HepG2 (cell line): Measurements from ENCODE around the gene PKD2L1. TPM values are rescaled to one million over a fixed set of nuclear protein-coding genes. Genes with fewer than 3 reads are reported as not detected.
"Not testable (repeated sequence)": the region's sequence is repeated elsewhere in the genome, so short reads cannot be mapped to it uniquely, and the experiment has no call there.

Experiments
- ATAC-seq: fragments of 200-7000 bp; cut with Tn5 transposase; 3 replicates; pipeline ENCODE4 v1.9.1; 2020; ENCODE audit warnings: mild to moderate bottlenecking, moderate library complexity
- BruUV-seq: library from RNA; stranded (reverse); fragments of 400-500 nt; replicated peaks from 2 replicates; lab custom pipeline; 2021; lab: Mats Ljungman, UMichigan
- CTCF ChIA-PET: fragments of 300-600 bp; formaldehyde crosslinking; extraction: SDS; loops from one replicate; lab custom pipeline; 2021; ENCODE audit warnings: low total read pairs, inconsistent platforms, low intra/inter-chr PET ratio; lab: Yijun Ruan, JAX
- POLR2A ChIA-PET: fragments of 350-600 bp; sonication (Branson Sonifier 250); formaldehyde crosslinking; loops from one replicate; lab custom pipeline; 2020; ENCODE audit warnings: antibody characterized with exemption, inconsistent platforms; lab: Yijun Ruan, JAX
- DNase-seq: peaks from one replicate; pipeline ENCODE4 v3.0.0-alpha.2; 2015; ENCODE audit warnings: low spot score
- FAIRE-seq: peaks from 3 replicates; lab custom pipeline; 2011; peaks lifted over from hg19 to GRCh38; lab: Jason Lieb, UNC
- H2AFZ ChIP-seq: one replicate; pipeline ENCODE4 v1.6.1; 2011; ENCODE audit warnings: low read length, inconsistent platforms
- H3K27ac ChIP-seq: fragments of 300-600 bp; 3 replicates; pipeline ENCODE4 v1.8.0; 2011; ENCODE audit warnings: mixed run types, mild to moderate bottlenecking, mixed read lengths, low read length, inconsistent platforms; ENCODE audit not compliant: insufficient read depth; ENCODE audit errors: extremely low read length
- H3K27me3 ChIP-seq, 2 experiments: fragments of 200-600 bp in 1 of 2; 2 replicates in 1 of 2; 3 replicates in 1 of 2; pipeline versions ENCODE4 v1.6.0 to v1.8.0; 2011; ENCODE audit warnings: low read length in 2 of 2, mild to moderate bottlenecking in 2 of 2, moderate library complexity in 2 of 2, inconsistent platforms in 1 of 2; ENCODE audit not compliant: insufficient read depth in 2 of 2, control insufficient read depth in 1 of 2
- H3K36me3 ChIP-seq, 2 experiments: fragments of 200-600 bp in 1 of 2; replicated peaks in 1 of 2; 2 replicates in 1 of 2; 3 replicates in 1 of 2; pipeline versions ENCODE4 v1.5.1 to v1.8.0; 2011; ENCODE audit warnings: low read length in 2 of 2, inconsistent platforms in 1 of 2; ENCODE audit not compliant: insufficient read depth in 2 of 2, control insufficient read depth in 1 of 2
- H3K4me1 ChIP-seq: 2 replicates; pipeline ENCODE4 v1.5.1; 2012; ENCODE audit warnings: low read length, inconsistent platforms; ENCODE audit not compliant: insufficient read depth
- H3K4me2 ChIP-seq: 2 replicates; pipeline ENCODE4 v1.6.0; 2011; ENCODE audit warnings: low read depth, low read length, inconsistent platforms
- H3K4me3 ChIP-seq, 3 experiments: fragments of 200-600 bp in 1 of 3; sonication (generic), shearing (Covaris generic) in 1 of 3; replicated peaks in 1 of 3; 2 replicates each; pipeline ENCODE4 v1.5.1; 2011 to 2016; ENCODE audit warnings: low read length in 3 of 3, inconsistent platforms in 2 of 3, low read depth in 2 of 3, mild to moderate bottlenecking in 2 of 3, control low read depth in 1 of 3, mixed read lengths in 1 of 3; ENCODE audit not compliant: insufficient read depth in 1 of 3
- H3K79me2 ChIP-seq: one replicate; pipeline ENCODE4 v1.6.1; 2011; ENCODE audit warnings: low read length, inconsistent platforms; ENCODE audit not compliant: insufficient read depth
- H3K9ac ChIP-seq: 2 replicates; pipeline ENCODE4 v1.6.0; 2011; ENCODE audit warnings: mild to moderate bottlenecking, low read depth, low read length, inconsistent platforms; ENCODE audit not compliant: insufficient read depth
- H3K9me3 ChIP-seq: 2 replicates; pipeline ENCODE4 v1.5.1; 2012; ENCODE audit warnings: mild to moderate bottlenecking, low read length
- H4K20me1 ChIP-seq: 2 replicates; pipeline ENCODE4 v1.6.0; 2011; ENCODE audit warnings: inconsistent platforms, mild to moderate bottlenecking, low read length, moderate library complexity; ENCODE audit not compliant: insufficient read depth
- SIX4 ChIP-seq: sonication (generic); formaldehyde crosslinking; IDR thresholded peaks from 2 replicates; pipeline ENCODE4 v1.4.0; 2020; ENCODE audit warnings: missing genetic modification reagents
- ZBTB7B ChIP-seq: sonication (generic); formaldehyde crosslinking; IDR thresholded peaks from 2 replicates; pipeline ENCODE4 v1.4.0; 2020; ENCODE audit warnings: missing genetic modification reagents
- ZNF276 ChIP-seq: sonication (generic); formaldehyde crosslinking; IDR thresholded peaks from 2 replicates; pipeline ENCODE4 v1.4.0; 2020; ENCODE audit warnings: mild to moderate bottlenecking, low read depth, missing genetic modification reagents
- WGBS: methylation state at CpG from one replicate; pipeline ENCODE4 v1.1.6; 2017; ENCODE audit warnings: low lambda C conversion rate; 5-methylcytosine and 5-hydroxymethylcytosine counted together
- in situ Hi-C: cut with HindIII; loops from 2 replicates; pipeline ENCODE4 v1.10.0; 2017; ENCODE audit warnings: low pct_unique_long_range_greater_than_20kb; ENCODE audit not compliant: extremely low pct_ligation_motif_present
- intact Hi-C: fragments of 100-400 bp; cut with micrococcal nuclease; formaldehyde crosslinking; loops from one replicate; pipeline ENCODE4 v1.10.0; 2022; ENCODE audit not compliant: unreplicated experiment
- polyA plus RNA-seq, 8 experiments: library from polyadenylated mRNA; depleted of rRNA in 3 of 8; stranded (reverse) in 7 of 8; unstranded in 1 of 8; fragments of >200 nt; fragmentation: Illumina TruSeq in 4 of 8; extraction: Trizol in 4 of 8; gene quantifications; 2 replicates each; pipeline versions ENCODE4 v1.2.1 to v1.2.3, GENCODE V29; 2011 to 2016; ENCODE audit warnings: low read depth in 4 of 8, missing spikeins in 1 of 8, mixed read lengths in 1 of 8; ENCODE audit not compliant: insufficient read depth in 1 of 8
- total RNA-seq, 5 experiments: library from RNA; depleted of rRNA; stranded (reverse); fragments of >200 nt; fragmentation: Illumina TruSeq; extraction: Trizol; gene quantifications; 2 replicates each; pipeline ENCODE4 v1.2.3, GENCODE V29; 2016; ENCODE audit warnings: low read depth in 1 of 5

The PKD2L1 gene
- total and polyA plus RNA-seq, 2 of the 13 experiments (the other 11 are each of a cell fraction or from before 2014, with no cell fraction given) = 0.07 to 0.15 TPM

GRCh38 chr10:100286051-100287033 lies 43.7 kb downstream of the PKD2L1 start, which contains the start of gene BLOC1S2 (continued):
- peak; percentile 32; the same call in 1 of the 2 replicates for TF ChIP-seq ZNF276
- TF ChIP-seq SIX4 (CRISPR knock-in tag) = peak; percentile 35; the same call in 1 of the 2 replicates
- no peak for TF ChIP-seq ZBTB7B (CRISPR knock-in tag)

- H2AFZ ChIP-seq, H3K9me3 ChIP-seq, CTCF ChIA-PET, BruUV-seq, in situ Hi-C loops, DNase-seq, H3K27me3 ChIP-seq, intact Hi-C loops, ATAC-seq, H3K36me3 ChIP-seq, FAIRE-seq, H4K20me1 ChIP-seq: not testable (repeated sequence)
- Histone ChIP-seq H3K4me3 (peak overlapping the region; percentile 79 to 94 (median 85)), H3K4me2 (peak overlapping the region; percentile 96), H3K79me2 (peaks cover 45% of the 10 kb centered on the region), H3K27ac (peak overlapping the region; percentile 67), H3K4me1 (peaks cover 46% of the 10 kb centered on the region), H3K9ac (peak overlapping the region; percentile 74)
- POLR2A ChIA-PET = interaction anchor here (1.0 kb wide), 1 partner anchor 16 kb away, joined by 3 read pairs; no protein-coding TSS in a partner anchor
- 38% methylated on average over 12 of the region's 12 CpGs for WGBS
Observed at GRCh38 chr10:100285326-100285725, 44.7 kb downstream of the PKD2L1 start.
